Mucosa of rectum (tissue), 2 donors: ENCODE data around the gene FOXI1.
"Not testable (repeated sequence)": the region's sequence is repeated elsewhere in the genome, so short reads cannot be mapped to it uniquely, and the experiment has no call there.

Source experiments
- H3K27ac ChIP-seq, 2 donors: one replicate each; pipeline ENCODE4 v1.7.0; 2013; ENCODE audit warnings: inconsistent platforms in 2 of 2, low read depth in 2 of 2, low read length in 2 of 2
- H3K27me3 ChIP-seq, 2 donors: one replicate each; pipeline ENCODE4 v1.7.0; 2013; ENCODE audit warnings: low read length in 2 of 2; ENCODE audit not compliant: control insufficient read depth in 2 of 2, insufficient read depth in 2 of 2
- H3K36me3 ChIP-seq, 2 donors: one replicate each; pipeline ENCODE4 v1.7.0; 2013; ENCODE audit warnings: low read length in 2 of 2; ENCODE audit not compliant: control insufficient read depth in 2 of 2, insufficient read depth in 2 of 2
- H3K4me1 ChIP-seq, 2 donors: one replicate each; pipeline ENCODE4 v1.7.0; 2013; ENCODE audit warnings: low read length in 2 of 2, mild to moderate bottlenecking in 1 of 2; ENCODE audit not compliant: control insufficient read depth in 2 of 2, insufficient read depth in 2 of 2
- H3K4me3 ChIP-seq, 2 donors: one replicate each; pipeline ENCODE4 v1.7.0; 2013; ENCODE audit warnings: low read length in 2 of 2
- H3K9ac ChIP-seq, 2 donors: one replicate each; pipeline ENCODE4 v1.7.0; 2013; ENCODE audit warnings: low read length in 2 of 2, low read depth in 1 of 2, mild to moderate bottlenecking in 1 of 2
- H3K9me3 ChIP-seq, 2 donors: one replicate each; pipeline ENCODE4 v1.7.0; 2013; ENCODE audit warnings: low read length in 2 of 2; ENCODE audit not compliant: control insufficient read depth in 2 of 2
- donor health status: healthy.
- donor health status: Normal muscosa, but diverticular disease.

The FOXI1 gene

DNA sequence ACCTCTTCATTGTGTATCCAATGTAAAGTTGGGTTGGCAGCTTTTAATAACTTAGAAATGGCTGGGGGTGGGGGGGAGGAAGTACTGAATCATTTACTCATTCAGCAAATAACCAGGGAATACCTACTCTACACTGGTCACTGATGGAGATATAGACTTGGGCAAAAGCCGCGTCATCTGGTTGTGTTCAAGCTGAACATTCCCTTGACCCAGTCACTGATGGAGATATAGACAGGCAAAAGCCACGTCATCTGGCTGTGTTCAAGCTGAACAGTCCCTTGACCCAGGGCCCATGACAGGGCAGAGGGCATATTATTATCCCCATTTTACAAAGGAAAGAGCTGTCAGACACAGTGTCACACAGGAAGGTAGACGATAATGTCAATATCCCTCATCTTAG, 32.6 kb downstream of the FOXI1 start:
- Histone ChIP-seq H3K27ac (no peak overlapping the region), H3K4me1 (no peaks in the 10 kb centered on the region), H3K9me3 (no peaks in the 10 kb centered on the region), H3K27me3 (no peaks in the 10 kb centered on the region), H3K4me3 (no peak overlapping the region), H3K9ac (no peak overlapping the region), H3K36me3 (no peaks in the 10 kb centered on the region)

DNA sequence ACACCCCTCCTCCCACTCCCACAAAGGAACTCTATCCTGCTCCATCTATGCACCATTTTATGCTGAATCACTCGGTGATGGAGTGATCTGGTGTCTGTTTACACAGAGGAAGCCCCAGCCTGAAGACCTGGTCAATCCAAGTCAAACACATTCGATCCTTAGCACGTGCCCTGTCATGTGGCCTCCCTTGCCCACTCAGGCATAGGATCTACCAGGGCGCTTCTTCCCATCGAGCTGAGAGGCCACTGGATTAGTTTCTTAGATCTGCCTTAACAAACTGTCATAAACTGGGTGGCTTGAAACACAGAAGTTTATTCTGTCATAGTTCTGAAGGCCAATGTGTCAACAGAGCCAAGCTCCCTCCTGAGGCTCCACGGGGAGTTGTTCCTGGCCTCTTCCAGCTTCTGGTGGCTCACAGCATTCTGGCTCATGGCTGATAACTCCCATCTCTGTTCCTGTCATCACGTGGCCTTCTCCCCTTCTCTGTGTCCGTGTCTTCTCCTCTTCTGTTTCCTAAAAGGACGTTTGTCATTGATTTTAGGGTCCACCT, 34.2 kb downstream of the FOXI1 start:
- Histone ChIP-seq H3K27ac (no peak overlapping the region), H3K36me3 (no peaks in the 10 kb centered on the region), H3K27me3 (no peaks in the 10 kb centered on the region), H3K4me1 (no peaks in the 10 kb centered on the region), H3K4me3 (no peak overlapping the region), H3K9me3 (no peaks in the 10 kb centered on the region), H3K9ac (no peak overlapping the region)

DNA sequence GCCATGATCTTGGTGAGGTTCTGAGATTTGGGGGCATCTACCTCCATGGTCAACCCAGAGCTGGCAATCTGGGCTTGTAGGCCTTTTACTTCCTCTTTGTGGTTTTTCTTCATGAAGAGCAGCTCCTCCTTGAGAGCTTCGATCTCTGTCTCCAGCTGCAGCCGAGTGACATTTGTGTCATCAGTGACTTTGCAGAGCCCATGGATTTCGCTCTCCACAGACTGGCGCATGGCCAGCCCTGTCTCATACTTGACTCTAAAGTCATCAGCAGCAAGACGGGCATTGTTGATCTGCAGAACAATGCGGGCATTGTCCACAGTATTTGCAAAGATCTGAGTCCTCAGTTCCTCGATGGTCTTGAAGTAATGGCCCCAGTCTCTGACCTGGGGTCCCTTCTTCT, 35.5 kb downstream of the FOXI1 start:
- not testable (repeated sequence) for H3K4me1 ChIP-seq, H3K9me3 ChIP-seq, H3K27me3 ChIP-seq, H3K36me3 ChIP-seq, H3K9ac ChIP-seq, H3K4me3 ChIP-seq, H3K27ac ChIP-seq

DNA sequence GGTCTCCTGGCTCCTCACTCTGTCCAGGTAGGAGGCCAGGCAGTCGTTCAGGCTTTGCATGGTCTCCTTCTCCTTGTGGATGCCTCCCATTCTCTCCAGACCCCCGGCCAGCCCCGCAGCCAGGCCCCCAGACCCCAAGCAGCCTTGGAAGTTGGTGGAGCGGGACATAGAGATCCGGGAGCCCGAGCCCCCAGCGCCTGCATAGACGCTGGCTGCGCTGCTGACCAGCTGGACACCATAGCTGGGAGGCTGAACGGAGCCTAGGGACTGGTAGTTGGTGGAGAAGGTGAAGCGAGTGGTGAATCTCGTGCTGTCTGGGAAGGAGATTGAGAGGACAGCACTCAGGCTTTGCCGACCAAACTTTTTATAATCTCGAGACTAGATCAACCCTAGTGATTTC, 35.9 kb downstream of the FOXI1 start:
- H3K4me3 ChIP-seq = no peak overlapping the region
- H3K4me1 ChIP-seq = no peaks in the 10 kb centered on the region
- H3K9me3 ChIP-seq = no peaks in the 10 kb centered on the region
- H3K9ac ChIP-seq = no peak overlapping the region
- H3K27ac ChIP-seq = no peak overlapping the region
- H3K36me3 ChIP-seq = no peaks in the 10 kb centered on the region
- no peaks in the 10 kb centered on the region for H3K27me3 ChIP-seq

DNA sequence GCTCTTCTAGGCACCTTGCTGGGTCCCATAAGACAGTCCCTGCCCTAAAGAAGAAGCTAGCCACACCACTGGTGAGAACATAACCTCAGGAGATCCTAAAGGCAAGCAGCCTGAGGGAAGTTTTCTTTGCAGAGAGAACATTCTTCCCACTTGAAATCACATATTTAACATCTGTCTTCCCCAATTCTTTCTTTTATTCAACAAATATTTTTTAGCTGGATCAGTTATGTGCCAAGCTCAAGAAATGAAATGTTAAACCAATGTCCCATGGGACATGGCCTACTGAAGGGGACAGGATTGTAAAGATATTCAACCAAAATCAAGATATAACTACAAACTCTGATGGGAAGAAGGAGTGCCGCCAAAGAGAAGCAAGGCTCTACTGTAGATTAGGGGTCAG, 36.5 kb downstream of the FOXI1 start:
- no peak overlapping the region for H3K27ac ChIP-seq
- H3K36me3 ChIP-seq = no peaks in the 10 kb centered on the region
- H3K27me3 ChIP-seq = no peaks in the 10 kb centered on the region
- no peaks in the 10 kb centered on the region for H3K4me1 ChIP-seq
- H3K9ac ChIP-seq = no peak overlapping the region
- no peaks in the 10 kb centered on the region for H3K9me3 ChIP-seq
- H3K4me3 ChIP-seq = no peak overlapping the region

DNA sequence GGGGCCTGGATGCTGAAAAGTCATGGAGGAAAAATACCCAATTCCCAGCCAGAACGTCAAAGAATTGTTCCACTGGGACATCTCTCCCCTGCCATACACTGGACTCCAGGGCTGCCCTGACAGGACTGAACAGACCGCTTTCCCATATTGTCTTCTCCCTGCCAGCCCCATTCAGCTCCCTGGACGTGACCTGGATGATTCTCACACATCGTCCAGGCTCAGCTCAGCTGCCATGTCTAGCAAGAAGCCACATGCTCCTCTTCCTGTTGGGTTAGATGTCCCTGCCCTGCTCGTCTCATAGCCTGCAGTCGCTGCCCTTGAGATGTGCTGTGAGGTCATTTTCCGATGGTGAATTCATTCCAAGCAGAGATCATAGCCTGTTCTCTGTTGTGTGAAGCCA, 37.4 kb downstream of the FOXI1 start:
- no peaks in the 10 kb centered on the region for H3K36me3 ChIP-seq
- no peak overlapping the region for H3K9ac ChIP-seq
- no peak overlapping the region for H3K4me3 ChIP-seq
- no peaks in the 10 kb centered on the region for H3K9me3 ChIP-seq
- H3K27ac ChIP-seq = no peak overlapping the region
- no peaks in the 10 kb centered on the region for H3K27me3 ChIP-seq
- H3K4me1 ChIP-seq = no peaks in the 10 kb centered on the region

DNA sequence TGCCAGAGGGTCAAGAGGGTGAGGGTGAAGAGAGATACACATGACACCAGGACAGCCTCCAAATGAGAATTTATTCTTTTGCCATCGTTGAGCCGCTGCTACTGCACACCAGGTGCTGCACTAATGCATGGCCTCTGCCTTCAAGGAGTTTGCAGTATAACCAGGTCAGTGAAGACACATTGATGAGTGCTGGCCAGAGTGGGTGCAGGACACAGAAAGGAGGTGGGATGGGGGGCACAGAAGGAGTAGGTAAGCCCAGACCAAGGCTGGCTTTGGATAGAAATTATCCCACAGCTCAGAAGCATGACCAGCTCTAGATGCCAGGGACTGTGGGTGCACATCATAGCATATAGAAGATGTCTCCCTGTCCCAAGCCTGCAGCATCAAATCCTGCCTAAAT, 38.0 kb downstream of the FOXI1 start:
- no peaks in the 10 kb centered on the region for H3K9me3 ChIP-seq
- no peaks in the 10 kb centered on the region for H3K36me3 ChIP-seq
- no peaks in the 10 kb centered on the region for H3K4me1 ChIP-seq
- no peaks in the 10 kb centered on the region for H3K27me3 ChIP-seq
- H3K4me3 ChIP-seq = no peak overlapping the region
- no peak overlapping the region for H3K27ac ChIP-seq
- H3K9ac ChIP-seq = no peak overlapping the region

DNA sequence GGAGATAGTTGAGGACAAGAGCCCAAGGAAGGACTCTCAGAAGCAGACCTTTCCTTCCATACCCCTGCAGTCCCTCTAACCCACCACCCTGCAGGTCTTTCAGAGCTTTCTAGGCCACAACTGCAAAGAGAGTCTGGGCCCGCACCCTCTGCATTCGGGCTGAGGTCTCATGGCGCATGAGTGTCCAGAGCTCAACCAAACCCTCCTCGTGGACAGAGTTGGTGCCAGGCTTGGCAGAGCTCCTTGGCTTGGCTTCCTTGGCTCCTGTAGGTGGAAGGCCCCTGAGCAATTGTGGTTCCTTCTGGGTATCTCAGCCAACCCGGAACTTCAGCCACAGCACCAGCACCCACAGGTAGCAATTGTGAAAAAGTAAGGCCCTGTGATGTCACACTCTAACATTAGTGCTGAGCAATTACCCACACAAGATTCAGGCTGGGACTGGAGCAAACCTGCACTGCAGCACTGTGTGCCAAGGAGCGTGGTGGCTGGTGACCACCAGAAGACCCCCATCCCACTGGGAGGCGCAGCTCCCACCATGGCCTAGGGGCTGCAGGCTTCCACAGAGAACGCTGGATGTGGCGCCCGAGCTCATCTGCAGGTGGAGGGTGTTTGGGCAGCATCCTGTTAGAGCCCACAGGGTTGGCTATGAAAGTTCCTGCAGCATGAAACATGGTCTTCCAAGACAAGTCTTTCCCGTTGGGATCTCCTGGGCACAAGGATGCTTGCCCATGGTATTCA, 38.8 kb downstream of the FOXI1 start:
- Histone ChIP-seq H3K9me3 (no peaks in the 10 kb centered on the region), H3K4me3 (no peak overlapping the region), H3K27me3 (no peaks in the 10 kb centered on the region), H3K9ac (no peak overlapping the region), H3K27ac (no peak overlapping the region), H3K4me1 (no peaks in the 10 kb centered on the region), H3K36me3 (no peaks in the 10 kb centered on the region)

DNA sequence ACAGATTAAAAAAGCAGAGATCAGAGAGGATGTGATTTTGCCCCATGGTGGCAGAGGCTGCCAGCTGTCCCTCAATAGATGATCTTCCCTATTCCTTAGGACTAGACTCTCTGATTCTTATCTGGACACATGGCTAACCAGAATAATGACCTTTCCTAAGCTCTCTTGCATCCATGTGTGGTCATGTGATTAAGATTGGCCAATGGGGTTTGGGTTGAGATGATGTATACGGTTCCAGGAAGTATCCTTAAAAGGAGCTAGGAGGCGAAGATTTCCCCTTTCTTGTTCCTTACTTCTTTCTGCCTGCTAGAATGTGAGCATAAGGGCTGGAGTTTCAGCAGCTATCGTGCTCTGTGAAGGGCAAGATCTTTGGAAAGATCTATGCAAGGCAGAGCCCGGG, 39.8 kb downstream of the FOXI1 start:
- no peaks in the 10 kb centered on the region for H3K27me3 ChIP-seq
- no peak overlapping the region for H3K27ac ChIP-seq
- H3K9me3 ChIP-seq = no peaks in the 10 kb centered on the region
- H3K4me3 ChIP-seq = no peak overlapping the region
- H3K4me1 ChIP-seq = no peaks in the 10 kb centered on the region
- no peaks in the 10 kb centered on the region for H3K36me3 ChIP-seq
- no peak overlapping the region for H3K9ac ChIP-seq

DNA sequence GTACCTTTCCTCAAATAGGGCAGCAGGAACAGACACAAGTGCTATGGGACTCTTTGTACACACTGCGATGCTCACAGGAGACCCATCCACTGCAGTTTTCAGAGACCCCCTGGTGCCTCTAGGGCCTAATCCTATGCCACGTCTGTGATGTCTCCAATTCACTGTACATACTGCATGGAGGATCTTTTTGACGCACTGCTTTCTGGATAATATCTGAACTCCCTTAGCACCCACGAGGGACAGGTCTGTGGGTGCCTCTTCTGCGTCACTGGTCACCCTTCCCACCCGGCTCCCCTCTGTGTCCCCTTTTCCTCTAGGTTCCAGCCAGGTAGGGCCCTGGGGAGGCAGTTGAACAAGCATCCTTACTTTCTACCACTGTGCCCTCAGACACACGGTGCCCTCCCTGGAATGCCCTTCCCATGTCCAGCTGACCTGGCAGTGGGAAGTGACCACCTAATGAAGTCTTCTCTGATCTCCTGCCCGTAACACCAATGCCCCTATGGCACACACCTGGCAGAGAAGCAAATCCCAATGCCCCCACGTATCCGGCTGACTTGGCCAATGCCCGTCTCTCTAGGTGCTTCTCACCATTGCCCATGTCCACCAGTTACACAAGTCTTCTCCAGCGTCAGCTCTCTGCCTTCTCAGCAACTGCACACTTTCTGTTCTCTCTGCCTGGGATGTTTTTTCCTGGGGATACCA, 41.5 kb downstream of the FOXI1 start:
- no peaks in the 10 kb centered on the region for H3K36me3 ChIP-seq
- no peak overlapping the region for H3K27ac ChIP-seq
- no peaks in the 10 kb centered on the region for H3K4me1 ChIP-seq
- H3K27me3 ChIP-seq = no peaks in the 10 kb centered on the region
- H3K9ac ChIP-seq = no peak overlapping the region
- H3K9me3 ChIP-seq = no peaks in the 10 kb centered on the region
- H3K4me3 ChIP-seq = no peak overlapping the region
